Keratinocyte (primary cell): ENCODE results near the gene ATF7.

ENCODE experiments used
- CTCF ChIP-seq, 3 experiments: IDR thresholded peaks in 1 of 3; conservative IDR thresholded peaks in 1 of 3; optimal IDR thresholded peaks in 1 of 3; 2 replicates in 2 of 3; 3 replicates in 1 of 3; pipeline versions ENCODE3 to v1.5.1; 2011; ENCODE audit warnings: low read length in 3 of 3, mild to moderate bottlenecking in 3 of 3, moderate library complexity in 2 of 3, control low read depth in 1 of 3, inconsistent platforms in 1 of 3; ENCODE audit not compliant: insufficient read depth in 2 of 3; ENCODE audit errors: extremely low read depth in 1 of 3
- EZH2 ChIP-seq: IDR thresholded peaks from one replicate; pipeline ENCODE4 v1.6.1; 2012; ENCODE audit warnings: inconsistent platforms, mild to moderate bottlenecking, low read length, moderate library complexity

GRCh38 chr12:53515291-53515680 is 110.9 kb downstream of the ATF7 start:
- TF ChIP-seq CTCF (optimal IDR thresholded peaks at IDR 0.05 in 1 of 3, IDR thresholded peaks at IDR 0.05 in 1 of 3, conservative IDR thresholded peaks at IDR 0.05 in 1 of 3; ENCODE audit: extremely low read depth in 1 of 3, insufficient read depth in 2 of 3, low read length in 3 of 3) (no peak), EZH2 (no peak)
